H1 (cell line): ENCODE measurements around the gene PKN1. TPM values are rescaled to one million over a fixed set of nuclear protein-coding genes. Genes with fewer than 3 reads are reported as not detected.

Source experiments
- ASH2L ChIP-seq: fragments of 200-600, 300-600 bp; sonication (generic); IDR thresholded peaks from one replicate; pipeline ENCODE4 v1.7.1; 2017; ENCODE audit warnings: low read length
- BACH1 ChIP-seq: IDR thresholded peaks from 2 replicates; pipeline ENCODE4 v1.6.1; 2012; ENCODE audit warnings: low read length, improper control_type of control experiment
- CHD2 ChIP-seq: IDR thresholded peaks from 2 replicates; pipeline ENCODE4 v1.6.1; 2012; ENCODE audit warnings: low read length, improper control_type of control experiment
- EGR1 ChIP-seq: IDR thresholded peaks from 2 replicates; pipeline ENCODE4 v1.6.1; 2011; ENCODE audit warnings: low read depth, low read length, borderline replicate concordance
- EZH2 ChIP-seq: fragments of 200-600 bp; sonication (generic); IDR thresholded peaks from 2 replicates; pipeline ENCODE4 v1.7.1; 2012; ENCODE audit warnings: low read depth, mild to moderate bottlenecking, moderate library complexity, low read length, inconsistent platforms; ENCODE audit not compliant: severe bottlenecking
- JUND ChIP-seq: IDR thresholded peaks from 2 replicates; pipeline ENCODE4 v1.6.1; 2011; ENCODE audit warnings: mild to moderate bottlenecking, improper control_type of control experiment, low read length
- POU5F1 ChIP-seq: IDR thresholded peaks from 2 replicates; pipeline ENCODE4 v1.6.1; 2011; ENCODE audit warnings: low read depth, mild to moderate bottlenecking, low read length, moderate library complexity
- RBBP5 ChIP-seq: IDR thresholded peaks from 2 replicates; pipeline ENCODE4 v1.7.1; 2012; ENCODE audit warnings: low read depth, mild to moderate bottlenecking, inconsistent platforms, low read length, moderate library complexity, borderline replicate concordance
- RXRA ChIP-seq: IDR thresholded peaks from 2 replicates; pipeline ENCODE4 v1.6.1; 2011; ENCODE audit warnings: low read depth, mild to moderate bottlenecking, low read length, moderate library complexity; ENCODE audit not compliant: insufficient read depth
- SAP30 ChIP-seq: fragments of 300-600 bp; sonication (generic); IDR thresholded peaks from 2 replicates; pipeline ENCODE4 v1.7.1; 2012; ENCODE audit warnings: low read length, moderate library complexity, mild to moderate bottlenecking, inconsistent platforms; ENCODE audit not compliant: insufficient read depth, insufficient replicate concordance
- SP1 ChIP-seq: IDR thresholded peaks from 2 replicates; pipeline ENCODE4 v1.6.1; 2011; ENCODE audit warnings: low read depth, low read length
- TAF7 ChIP-seq: optimal IDR thresholded peaks from 2 replicates; pipeline ENCODE3; 2011; ENCODE audit warnings: low read depth, mild to moderate bottlenecking, inconsistent platforms, low read length, moderate library complexity, borderline replicate concordance
- polyA plus RNA-seq, 7 experiments: library from polyadenylated mRNA; depleted of rRNA in 3 of 7; stranded (reverse) in 5 of 7; unstranded in 2 of 7; fragments of >200 nt in 5 of 7; fragments of 200-250 nt in 2 of 7; gene quantifications; 1 replicate in 5 of 7; 2 replicates in 1 of 7; 4 replicates in 1 of 7; pipeline versions ENCODE4 v1.2.1 to v1.2.3, GENCODE V29; 2011 to 2013; ENCODE audit warnings: missing spikeins in 2 of 7, mixed read lengths in 2 of 7
- total RNA-seq: library from RNA; stranded (reverse); fragmentation: NEBNext Ultra II Directional; extraction: Animal tissue kit (Norgen Biotek cat#: 25700); gene quantifications from 2 replicates; pipeline ENCODE4 v1.2.1, GENCODE V29; 2021
- TF ChIP-seq, protein P1 (sequence below): fragments of 300-600 bp; sonication (generic); IDR thresholded peaks from 2 replicates; pipeline ENCODE4 v1.7.1; 2012; ENCODE audit warnings: low read length, moderate library complexity, mild to moderate bottlenecking, inconsistent platforms; ENCODE audit not compliant: insufficient replicate concordance

The PKN1 gene
- total and polyA plus RNA-seq, 2 of the 8 experiments (the other 6 are each of a cell fraction or from before 2014, with no cell fraction given) = 65.2 to 162 TPM

DNA sequence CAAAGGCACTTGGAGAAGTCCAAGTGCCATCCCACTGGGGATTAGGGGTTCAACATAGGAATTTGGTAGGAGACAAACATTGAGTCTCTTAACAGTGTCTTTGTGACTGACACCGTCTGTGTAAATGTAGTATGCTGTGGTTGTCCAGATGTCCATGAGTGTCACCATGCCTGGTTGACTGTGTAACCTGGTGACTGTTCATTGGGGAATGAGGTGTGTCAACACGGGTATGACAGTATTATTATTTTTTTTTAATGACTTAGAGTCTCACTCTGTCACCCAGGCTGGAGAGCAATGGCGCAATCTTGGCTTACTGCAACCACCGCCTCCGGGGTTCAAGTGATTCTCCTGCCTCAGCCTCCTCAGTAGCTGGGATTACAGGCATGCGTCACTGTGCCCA lies 16.2 kb downstream of the PKN1 start (continued):
- TF ChIP-seq, protein P1, sequence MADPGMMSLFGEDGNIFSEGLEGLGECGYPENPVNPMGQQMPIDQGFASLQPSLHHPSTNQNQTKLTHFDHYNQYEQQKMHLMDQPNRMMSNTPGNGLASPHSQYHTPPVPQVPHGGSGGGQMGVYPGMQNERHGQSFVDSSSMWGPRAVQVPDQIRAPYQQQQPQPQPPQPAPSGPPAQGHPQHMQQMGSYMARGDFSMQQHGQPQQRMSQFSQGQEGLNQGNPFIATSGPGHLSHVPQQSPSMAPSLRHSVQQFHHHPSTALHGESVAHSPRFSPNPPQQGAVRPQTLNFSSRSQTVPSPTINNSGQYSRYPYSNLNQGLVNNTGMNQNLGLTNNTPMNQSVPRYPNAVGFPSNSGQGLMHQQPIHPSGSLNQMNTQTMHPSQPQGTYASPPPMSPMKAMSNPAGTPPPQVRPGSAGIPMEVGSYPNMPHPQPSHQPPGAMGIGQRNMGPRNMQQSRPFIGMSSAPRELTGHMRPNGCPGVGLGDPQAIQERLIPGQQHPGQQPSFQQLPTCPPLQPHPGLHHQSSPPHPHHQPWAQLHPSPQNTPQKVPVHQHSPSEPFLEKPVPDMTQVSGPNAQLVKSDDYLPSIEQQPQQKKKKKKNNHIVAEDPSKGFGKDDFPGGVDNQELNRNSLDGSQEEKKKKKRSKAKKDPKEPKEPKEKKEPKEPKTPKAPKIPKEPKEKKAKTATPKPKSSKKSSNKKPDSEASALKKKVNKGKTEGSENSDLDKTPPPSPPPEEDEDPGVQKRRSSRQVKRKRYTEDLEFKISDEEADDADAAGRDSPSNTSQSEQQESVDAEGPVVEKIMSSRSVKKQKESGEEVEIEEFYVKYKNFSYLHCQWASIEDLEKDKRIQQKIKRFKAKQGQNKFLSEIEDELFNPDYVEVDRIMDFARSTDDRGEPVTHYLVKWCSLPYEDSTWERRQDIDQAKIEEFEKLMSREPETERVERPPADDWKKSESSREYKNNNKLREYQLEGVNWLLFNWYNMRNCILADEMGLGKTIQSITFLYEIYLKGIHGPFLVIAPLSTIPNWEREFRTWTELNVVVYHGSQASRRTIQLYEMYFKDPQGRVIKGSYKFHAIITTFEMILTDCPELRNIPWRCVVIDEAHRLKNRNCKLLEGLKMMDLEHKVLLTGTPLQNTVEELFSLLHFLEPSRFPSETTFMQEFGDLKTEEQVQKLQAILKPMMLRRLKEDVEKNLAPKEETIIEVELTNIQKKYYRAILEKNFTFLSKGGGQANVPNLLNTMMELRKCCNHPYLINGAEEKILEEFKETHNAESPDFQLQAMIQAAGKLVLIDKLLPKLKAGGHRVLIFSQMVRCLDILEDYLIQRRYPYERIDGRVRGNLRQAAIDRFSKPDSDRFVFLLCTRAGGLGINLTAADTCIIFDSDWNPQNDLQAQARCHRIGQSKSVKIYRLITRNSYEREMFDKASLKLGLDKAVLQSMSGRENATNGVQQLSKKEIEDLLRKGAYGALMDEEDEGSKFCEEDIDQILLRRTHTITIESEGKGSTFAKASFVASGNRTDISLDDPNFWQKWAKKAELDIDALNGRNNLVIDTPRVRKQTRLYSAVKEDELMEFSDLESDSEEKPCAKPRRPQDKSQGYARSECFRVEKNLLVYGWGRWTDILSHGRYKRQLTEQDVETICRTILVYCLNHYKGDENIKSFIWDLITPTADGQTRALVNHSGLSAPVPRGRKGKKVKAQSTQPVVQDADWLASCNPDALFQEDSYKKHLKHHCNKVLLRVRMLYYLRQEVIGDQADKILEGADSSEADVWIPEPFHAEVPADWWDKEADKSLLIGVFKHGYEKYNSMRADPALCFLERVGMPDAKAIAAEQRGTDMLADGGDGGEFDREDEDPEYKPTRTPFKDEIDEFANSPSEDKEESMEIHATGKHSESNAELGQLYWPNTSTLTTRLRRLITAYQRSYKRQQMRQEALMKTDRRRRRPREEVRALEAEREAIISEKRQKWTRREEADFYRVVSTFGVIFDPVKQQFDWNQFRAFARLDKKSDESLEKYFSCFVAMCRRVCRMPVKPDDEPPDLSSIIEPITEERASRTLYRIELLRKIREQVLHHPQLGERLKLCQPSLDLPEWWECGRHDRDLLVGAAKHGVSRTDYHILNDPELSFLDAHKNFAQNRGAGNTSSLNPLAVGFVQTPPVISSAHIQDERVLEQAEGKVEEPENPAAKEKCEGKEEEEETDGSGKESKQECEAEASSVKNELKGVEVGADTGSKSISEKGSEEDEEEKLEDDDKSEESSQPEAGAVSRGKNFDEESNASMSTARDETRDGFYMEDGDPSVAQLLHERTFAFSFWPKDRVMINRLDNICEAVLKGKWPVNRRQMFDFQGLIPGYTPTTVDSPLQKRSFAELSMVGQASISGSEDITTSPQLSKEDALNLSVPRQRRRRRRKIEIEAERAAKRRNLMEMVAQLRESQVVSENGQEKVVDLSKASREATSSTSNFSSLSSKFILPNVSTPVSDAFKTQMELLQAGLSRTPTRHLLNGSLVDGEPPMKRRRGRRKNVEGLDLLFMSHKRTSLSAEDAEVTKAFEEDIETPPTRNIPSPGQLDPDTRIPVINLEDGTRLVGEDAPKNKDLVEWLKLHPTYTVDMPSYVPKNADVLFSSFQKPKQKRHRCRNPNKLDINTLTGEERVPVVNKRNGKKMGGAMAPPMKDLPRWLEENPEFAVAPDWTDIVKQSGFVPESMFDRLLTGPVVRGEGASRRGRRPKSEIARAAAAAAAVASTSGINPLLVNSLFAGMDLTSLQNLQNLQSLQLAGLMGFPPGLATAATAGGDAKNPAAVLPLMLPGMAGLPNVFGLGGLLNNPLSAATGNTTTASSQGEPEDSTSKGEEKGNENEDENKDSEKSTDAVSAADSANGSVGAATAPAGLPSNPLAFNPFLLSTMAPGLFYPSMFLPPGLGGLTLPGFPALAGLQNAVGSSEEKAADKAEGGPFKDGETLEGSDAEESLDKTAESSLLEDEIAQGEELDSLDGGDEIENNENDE = no peak
- TF ChIP-seq JUND = no peak
- no peak for TF ChIP-seq POU5F1
- TF ChIP-seq TAF7 = no peak
- no peak for TF ChIP-seq RBBP5
- no peak for TF ChIP-seq EZH2
- TF ChIP-seq RXRA = no peak
- no peak for TF ChIP-seq CHD2
- no peak for TF ChIP-seq SP1
- no peak for TF ChIP-seq BACH1
- no peak for TF ChIP-seq EGR1
- no peak for TF ChIP-seq SAP30
- TF ChIP-seq ASH2L = no peak
- TF ChIP-seq, all 59 proteins: peak for 0
